Ramos (cell line): Measurements from ENCODE around the gene KCNQ4.

Experiments used
- in situ Hi-C: fragments of 300-500 bp; cut with MboI; formaldehyde crosslinking; loops from one replicate; pipeline ENCODE4 v1.14.3; 2022; ENCODE audit warnings: low sequenced_read_pairs; ENCODE audit not compliant: unreplicated experiment

Gene KCNQ4

DNA sequence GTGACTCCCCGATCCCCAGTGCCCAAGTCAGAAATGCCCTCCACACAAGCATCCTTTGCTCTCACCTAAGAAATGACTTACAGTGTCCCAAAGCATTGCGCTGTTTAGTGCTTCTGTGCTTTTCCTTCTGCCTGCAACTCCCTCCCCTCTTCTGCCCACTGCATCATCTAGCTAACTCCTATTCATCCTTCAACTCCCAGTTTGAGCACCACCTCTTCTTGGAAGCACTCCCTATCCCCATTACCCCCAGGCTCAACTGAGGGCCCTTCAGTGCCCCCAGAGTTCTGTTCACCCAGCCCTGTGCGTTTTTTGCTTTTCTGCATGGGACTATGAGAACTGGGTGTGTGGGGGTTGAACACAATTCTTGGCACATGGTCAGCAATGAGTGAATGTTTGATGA lies 10.0 kb downstream of the KCNQ4 start:
- in situ Hi-C loops, result no loop called here

DNA sequence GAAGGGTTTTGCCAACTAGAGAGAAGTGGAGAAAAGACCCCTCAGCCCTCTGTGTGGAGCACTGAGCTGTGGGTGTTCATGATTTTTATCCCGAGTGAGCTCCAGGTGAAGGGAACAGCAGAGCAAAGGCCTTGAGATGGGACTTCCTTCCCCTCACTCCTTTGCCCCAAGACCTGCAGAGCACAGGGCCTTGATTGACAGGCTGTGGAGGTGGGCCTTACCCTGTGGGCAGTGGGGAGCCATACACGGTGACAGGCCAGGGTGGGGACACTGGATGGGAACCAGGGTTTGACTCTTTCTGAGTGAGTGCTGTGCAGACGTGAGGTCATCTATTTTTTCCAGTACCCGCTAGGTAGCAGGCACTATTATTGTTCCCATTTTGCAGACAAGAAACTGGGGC lies 10.5 kb downstream of the KCNQ4 start:
- in situ Hi-C loops, result no loop called here

DNA sequence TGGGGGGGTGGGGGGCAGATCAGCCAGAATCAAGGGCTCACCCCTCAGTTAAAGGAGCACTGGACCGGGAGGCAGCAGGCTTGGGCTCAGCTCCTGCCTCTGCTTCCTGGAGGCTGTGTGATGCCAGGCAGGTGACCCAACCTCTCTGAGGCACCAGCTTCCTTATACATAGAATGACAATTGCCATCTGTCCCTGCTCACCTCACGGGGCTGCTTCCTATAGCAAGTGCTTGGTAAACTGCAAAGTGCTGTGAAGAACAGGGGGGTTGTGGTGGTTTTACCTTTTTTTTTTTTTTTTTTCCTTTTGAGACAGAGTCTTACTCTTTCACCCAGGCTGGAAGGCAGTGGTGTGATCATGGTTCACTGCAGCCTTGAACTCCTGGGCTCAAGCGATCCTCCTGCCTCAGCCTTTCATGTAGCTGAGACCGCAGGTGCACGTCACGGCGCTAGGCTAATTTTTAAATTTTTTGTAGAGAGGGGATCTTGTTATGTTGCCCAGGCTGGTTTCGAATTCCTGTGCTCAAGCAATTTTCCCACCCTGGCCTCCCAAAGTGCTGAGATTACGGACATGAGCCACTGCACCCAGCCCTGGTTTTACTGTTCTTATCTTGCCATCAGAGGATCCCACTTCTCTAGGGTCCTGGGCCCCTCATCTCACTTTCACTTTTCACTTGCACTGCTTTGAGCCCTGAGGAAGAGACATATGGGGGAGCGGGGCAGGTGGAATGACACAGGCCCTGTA lies 11.6 kb downstream of the KCNQ4 start:
- in situ Hi-C loops, result no loop called here

DNA sequence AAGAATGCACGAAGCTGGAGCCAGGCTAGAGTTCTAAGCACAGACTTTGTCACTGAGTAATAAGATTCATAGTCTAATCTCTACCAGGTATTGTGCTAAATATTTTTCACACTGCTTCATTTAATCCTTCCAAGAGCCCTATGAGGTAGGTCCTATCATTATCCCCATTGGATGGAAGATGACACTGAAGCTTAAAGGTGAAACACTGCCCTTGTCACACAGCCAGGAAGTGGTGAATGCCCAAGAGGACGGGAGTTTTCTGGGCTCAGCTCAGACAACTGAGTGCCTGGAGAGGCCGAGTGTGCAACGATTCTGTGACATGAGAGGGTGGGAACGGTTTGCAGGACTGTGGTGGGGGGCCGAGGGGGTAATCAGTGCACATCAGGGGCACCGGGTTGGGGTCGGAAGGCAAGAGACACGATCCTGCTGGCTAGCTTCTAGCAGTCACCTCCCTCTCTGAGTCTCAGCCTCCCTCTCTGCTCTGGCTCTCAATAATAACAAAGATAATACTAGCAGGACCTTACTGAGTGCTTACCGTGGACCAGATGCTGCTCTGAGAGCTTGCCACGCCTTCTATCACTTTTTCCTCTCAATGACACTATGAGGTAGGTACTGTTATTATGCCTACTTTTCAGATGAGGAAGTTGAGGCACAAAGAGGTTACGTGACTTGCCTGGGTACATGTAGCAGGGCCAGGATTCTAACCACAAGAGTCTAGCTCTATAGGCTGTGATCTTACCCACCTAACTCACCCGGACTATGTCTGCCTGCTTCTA lies 12.4 kb downstream of the KCNQ4 start:
- in situ Hi-C loops, result no loop called here

DNA sequence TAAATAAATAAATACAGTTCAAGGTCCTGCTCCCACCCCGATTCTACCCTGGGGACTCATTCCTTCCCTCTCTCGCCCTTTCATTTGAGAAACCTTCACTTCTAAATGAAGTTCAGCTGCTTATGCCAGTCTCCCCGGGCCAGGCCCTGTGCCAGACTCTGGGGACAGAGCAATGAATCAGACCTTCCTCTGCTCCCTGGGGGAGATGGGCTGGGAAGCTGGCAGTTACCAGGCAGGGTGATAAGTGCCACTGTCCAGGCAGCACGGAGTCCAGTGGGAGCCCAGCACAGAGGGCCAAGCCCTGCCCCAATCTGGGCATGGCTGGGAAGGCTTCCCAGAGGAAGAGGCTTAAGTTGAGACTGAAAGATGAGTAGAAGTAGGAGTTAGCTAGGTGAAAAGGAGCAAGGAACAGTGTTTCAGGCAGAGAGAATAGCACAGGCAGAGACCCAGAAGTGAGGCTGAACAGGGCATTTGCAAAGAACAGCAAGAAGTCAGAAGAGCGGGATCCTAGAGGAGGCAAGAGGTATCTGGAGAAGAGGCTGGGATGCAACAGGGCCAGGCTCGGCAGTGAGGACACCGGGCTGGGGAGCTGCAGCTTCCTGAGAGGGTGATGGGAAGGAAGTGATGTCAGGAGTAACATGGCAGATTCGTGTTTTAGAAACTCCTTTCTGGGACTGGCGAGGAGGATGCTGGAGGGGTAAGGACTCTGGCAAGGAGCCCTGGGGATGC lies 13.5 kb downstream of the KCNQ4 start:
- in situ Hi-C loops, result no loop called here

DNA sequence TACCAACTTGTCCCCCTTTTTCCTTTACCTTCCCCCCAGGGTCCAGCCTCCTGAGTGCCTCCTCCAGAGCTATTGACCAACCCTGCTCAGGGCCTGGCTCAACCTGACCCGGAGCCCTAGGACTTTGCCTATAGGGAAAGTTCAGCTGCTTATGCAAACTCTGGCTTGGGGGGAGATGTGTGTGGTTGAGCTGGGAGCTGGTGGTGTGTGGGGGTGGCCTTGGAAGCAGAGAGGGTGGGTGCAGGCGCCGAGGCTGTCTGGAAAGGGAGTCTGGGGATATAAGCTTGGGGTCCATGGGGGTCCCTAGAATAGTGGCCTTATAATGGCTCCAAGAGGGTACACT lies 14.1 kb downstream of the KCNQ4 start:
- in situ Hi-C loops, result no loop called here

DNA sequence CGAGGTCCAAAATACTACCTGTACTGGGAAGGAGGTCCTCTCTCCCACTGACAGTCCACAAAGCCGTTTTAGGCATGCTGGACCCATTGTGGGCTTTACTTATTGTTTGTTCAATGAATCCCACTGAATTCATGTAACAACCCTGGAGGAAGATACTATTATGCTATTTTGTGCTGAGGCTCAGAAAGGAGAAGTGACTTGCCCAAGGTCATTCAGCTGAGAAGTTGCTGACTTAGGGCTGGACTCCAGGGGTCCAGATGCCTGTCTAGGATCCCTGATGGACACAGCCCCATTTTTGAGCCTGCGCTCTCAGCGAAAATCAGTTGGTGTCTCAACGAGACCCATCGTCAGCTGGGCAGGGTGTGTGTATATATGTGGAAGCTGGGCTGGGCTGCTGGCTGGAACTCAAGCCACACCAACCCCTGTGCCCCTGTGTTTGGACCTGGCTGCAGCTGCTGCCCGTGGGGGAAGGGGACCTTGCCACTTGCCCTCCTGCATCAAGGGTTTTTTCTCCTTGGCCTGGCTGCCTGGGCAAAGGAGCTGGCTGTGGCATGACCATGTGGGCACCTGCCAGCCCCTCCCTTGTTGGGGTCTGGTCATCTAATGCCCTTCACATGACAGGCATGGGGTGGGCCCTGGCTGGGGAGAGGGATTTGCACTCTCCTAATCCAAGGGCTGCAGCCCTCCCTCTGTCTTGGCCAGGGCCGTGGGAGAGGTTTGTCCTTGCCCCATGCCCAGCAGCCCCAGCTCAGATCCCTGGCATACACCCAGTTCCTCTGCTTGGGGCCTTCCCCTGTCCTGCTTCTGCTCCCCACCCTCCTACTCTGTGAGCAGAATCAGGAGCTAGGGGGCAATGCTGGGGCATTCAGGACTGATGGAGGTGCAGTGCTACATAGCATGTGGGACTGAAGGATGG lies 15.0 kb downstream of the KCNQ4 start:
- in situ Hi-C loops, result no loop called here

DNA sequence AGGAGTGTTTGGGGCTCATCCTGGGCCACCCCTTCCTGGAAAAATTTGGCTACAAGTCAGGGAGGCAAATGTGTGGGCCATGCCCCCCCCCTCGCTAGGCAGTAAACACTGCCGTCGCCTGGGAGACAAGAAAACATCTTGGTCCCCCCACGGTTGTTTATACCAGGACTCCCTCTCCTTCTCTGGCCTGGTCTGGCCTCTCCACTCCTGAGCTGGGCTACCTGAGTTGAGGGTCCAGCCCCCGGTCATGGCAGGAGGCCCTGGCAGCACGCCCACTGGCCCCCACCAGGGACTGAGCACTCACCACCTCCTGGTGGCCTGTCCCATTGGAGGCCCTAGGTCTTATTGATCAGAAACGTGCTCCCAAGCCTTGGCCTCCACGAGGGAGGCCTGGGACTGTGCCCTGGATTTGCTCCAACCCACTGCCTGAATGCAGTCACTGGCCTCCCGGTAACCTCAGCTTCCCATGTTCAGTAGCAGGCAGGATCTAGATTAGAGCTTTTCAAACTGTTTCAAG lies 15.8 kb downstream of the KCNQ4 start:
- in situ Hi-C loops, result no loop called here

DNA sequence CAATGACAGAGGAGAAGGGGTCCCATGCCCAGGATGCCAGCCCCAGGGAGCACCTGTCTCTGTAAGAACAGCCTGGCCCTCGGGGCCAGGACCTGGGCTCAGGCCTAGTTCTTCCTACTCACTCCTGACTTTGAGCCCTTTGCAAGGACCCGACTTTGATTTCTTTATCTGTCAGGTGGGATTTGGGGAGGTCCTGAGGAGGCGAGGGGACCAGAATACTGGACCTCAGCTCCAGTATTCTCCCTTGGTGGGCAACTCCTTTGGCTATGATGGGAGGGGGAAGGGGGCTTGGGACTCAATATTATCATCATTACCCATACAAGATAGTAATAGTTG lies 18.1 kb downstream of the KCNQ4 start:
- in situ Hi-C loops, result no loop called here

DNA sequence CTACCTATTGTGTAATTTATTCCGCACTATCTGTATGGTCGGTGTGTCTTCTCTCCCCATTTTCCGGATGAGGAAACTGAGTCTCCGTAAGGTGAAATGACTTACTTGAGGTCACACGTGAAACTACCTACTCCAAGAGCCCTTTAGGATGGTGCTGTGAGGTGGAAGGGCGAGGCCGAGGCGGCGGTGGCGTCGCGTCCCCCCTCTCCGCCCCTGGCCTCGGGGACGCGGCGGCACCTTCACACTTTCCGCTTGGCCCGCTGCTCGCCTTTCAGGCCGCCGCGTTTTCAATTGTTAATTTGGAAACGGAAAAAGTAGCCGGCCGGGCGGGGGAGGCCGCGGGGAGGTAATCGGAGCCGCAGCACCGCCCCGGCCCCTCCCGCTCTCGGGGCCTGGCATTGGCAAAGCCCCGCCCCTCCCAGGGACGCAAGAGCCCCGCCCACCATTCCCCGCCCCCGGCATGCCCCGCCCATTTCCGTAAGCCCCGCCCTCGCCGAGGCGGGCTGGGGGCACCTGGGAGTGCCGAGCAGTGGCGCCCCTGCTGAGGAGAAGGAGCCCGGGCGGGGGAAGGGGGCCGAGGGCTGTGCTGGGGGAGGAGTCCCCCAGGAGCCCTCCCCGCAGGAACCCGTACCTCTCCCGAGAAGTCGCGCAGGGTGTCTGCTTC lies 18.6 kb downstream of the KCNQ4 start:
- in situ Hi-C loops, result no loop called here

DNA sequence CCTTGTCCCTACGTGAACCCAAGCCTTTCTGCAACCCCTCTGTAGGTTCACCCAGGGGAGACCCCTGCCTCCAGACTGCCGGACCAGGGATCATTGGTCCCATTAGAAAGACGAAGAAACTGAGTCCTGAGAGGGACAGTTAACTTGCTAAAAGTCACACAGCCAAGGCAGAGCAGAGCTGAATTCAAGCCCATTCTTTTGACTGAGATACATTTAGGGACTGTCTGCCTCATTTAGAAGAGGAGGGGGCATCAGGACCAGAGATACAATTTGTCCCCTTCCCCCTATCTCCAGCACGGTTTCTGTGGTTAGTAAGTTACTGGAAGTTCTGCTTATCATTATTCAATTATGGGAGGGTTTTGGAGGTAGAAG lies 19.1 kb downstream of the KCNQ4 start:
- in situ Hi-C loops, result no loop called here

DNA sequence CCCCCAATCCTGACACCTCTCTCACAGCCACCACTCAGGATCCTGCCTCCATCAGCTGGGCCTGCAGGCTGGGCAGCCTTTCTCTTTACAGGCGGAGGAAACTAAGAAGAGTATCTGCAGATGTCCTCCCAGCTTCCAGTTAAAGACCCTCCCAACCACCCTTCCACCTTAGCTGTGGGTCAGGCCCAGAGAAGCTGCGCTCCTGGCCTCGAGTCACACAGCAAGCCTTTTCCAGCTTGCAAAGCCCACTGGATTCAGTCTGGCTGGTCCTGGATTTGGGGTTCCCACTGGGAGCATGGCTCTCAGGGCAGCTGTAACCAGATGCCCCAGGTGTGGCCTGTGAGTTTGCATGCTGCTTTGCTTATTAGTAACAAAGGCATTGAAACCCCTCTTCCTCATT lies 19.9 kb downstream of the KCNQ4 start:
- in situ Hi-C loops, result no loop called here

DNA sequence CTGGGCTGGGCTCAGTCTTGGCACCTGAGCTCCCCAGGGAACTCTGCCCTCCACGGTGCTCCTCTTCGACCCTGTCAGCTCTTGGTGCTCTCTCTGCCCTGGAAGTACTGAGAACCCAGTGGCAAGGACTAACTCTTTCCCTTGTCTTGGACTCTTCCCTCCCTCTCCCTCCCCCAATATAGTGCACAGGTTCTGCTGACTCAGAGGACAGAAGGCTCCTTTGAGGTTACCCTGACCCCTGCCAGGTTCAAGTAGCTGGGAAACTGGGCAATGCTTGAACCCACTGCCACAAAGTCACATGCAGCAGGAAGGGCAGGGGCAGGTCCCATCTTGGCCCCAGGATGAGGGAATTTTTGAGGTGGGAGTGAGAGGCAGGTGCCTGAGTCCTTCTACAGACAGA lies 20.3 kb downstream of the KCNQ4 start:
- in situ Hi-C loops, result no loop called here

DNA sequence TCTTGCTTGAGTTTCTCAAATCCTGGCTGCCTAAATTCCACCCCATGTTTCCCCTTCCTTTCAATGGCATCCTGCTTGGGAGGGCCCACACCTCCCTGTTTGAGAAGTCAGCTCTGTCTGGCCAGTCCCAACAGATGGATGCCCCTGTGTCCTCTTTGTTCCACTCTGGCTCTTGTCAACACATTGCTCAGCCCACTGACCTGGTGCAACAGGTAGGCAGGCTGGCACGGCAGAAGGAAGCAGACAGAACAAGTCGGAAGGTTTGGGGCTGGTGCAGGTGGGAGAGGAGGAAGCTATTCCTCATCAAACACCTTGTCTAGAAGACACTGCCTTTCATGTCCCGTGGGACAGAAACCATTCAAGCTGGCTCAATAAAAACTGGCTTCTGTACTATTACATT lies 22.7 kb downstream of the KCNQ4 start:
- in situ Hi-C loops, result no loop called here

DNA sequence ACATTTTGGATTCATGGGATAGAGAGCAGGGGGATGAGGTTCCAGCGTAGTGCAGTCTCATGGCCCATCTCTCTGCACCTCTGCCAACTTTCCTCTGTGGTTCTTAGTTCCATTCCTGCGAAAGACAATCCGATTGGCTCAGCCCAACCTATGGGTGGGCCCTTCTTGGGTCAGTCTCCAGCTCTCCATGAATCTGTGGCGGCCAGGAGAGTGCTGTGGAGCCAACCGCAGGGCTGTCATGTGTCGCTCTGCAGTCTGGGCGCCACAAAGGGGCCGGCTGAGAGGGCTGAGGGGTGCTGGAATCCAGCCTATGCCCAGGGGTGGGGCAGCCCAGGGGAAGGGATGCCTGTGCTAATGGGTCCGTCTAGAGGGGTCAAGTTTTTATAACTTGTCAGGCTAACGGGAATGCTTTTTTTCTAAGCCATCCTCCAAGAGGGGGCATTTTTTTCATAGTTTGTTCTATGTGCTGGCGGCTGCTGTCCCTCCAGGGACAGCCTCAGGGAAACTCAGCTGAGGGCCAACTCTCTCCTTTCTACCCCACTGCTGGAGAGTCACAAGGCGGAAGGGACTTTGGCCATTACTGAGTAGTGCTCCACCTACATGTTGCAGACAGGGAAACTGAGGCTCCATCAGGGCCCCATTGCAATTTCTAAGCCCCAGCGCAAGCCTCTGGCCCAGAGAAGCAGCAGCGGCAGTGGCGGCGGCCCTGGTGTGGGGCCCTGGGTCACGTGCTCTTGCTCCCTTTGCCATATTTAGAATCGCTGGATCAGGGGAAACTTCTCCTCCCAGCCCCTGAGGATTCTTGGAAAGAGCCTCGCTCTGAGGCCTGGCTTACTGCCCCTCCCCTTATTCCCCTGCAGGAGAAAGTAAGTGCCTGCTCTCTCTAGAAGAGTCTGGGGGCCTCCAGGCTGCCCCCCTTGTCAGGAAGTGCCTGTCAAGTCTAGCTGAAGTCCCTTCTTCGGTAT lies 23.4 kb downstream of the KCNQ4 start:
- in situ Hi-C loops, result no loop called here

DNA sequence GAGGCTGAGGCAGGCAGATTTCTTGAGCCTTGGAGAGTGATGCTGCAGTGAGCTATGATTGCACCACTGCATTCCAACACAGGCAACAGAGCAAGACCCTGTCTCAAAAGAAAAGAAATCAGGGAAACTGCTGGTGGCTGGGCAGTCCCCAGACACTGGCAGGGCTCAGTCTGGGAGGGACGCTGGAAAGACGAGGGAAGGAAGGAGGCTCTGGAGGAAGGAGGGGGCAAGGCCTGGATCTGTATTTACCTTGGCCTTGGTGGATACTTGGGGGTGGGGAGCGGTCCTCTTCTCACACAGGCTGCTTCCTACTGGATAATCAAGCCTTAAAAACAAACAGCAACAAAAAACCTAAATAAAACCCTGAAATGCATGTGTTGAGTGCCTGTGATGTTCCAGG lies 24.4 kb downstream of the KCNQ4 start:
- in situ Hi-C loops, result no loop called here

DNA sequence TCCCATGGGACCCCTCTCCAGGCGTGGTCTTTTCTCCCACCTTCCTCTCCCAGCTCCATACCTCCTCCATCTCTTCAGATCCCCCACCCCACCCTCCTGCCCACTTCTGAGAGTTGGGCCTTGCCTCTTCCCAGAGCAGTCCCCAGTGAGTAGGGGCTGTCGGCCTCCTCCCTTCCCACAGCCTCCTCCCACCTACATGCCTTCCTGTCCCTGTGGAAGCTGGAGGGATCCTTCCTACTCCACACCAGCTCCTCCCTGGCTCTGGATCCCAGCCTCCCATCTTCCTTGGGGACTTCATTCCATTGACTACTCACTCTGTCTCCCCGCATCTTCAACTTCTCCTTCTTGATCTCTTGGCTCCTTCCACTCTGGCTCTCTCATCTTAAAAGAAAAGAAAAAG lies 24.9 kb downstream of the KCNQ4 start:
- in situ Hi-C loops, result no loop called here

DNA sequence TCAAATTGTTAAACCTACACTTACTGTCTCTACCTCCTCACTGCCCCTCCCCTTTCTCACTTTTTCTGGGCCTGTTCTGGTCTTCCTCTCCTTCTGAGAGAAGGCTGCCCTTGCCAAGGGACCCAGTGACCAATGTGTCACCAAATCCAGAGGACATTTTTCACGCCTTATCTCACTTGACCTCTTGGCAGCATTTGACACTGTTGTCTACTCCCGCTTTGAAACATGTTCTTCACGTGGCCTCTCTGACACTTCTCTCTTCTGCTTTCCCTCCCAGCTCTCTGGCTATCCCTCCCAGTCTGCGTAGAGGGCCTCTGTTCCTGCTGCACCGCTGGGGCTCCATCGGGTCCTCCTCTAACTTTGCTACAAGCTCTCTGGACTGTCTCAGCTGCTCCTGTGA lies 25.3 kb downstream of the KCNQ4 start:
- in situ Hi-C loops, result no loop called here

DNA sequence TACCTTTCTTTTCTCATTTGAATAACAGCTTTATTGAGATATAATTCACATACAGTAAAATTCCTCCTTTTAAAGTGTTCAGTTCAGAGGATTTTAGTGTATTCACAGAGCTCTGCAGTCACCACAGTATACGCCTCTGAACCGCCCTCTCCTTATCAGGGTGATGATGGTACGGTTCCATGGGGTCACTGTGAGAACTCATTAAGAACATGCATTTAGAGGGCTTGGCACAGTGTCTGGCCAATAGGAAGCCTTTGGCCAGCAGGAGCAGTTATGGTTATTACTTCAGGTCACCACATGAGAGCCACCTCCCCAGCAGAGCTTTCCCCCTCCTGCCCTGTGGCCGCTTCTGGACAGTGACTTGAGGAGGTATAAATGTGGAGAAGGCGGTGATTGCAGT lies 27.3 kb downstream of the KCNQ4 start:
- in situ Hi-C loops, result no loop called here
